BE2C (cell line): ENCODE data around the gene JAGN1.
A peak's percentile ranks its signal among the peaks of the same experiment; 100 is the strongest.
"Not testable (repeated sequence)": the region's sequence is repeated elsewhere in the genome, so short reads cannot be mapped to it uniquely, and the experiment has no call there.

Source experiments
- DNase-seq: peaks from one replicate; pipeline ENCODE4 v3.0.0-alpha.2; 2020
- H3K27me3 ChIP-seq: fragments of 250-450 bp; sonication (Bioruptor Pico); 2 replicates; pipeline ENCODE4 v1.5.1; 2020; ENCODE audit warnings: mild to moderate bottlenecking
- H3K36me3 ChIP-seq: fragments of 250-450 bp; sonication (Bioruptor Pico); 2 replicates; pipeline ENCODE4 v1.5.1; 2020; ENCODE audit warnings: mild to moderate bottlenecking
- H3K4me1 ChIP-seq: fragments of 250-450 bp; sonication (Bioruptor Pico); 2 replicates; pipeline ENCODE4 v1.5.1; 2020
- H3K4me3 ChIP-seq: 2 replicates; pipeline ENCODE4 v1.5.1; 2011; ENCODE audit warnings: low read depth, low read length
- H3K9me3 ChIP-seq: fragments of 250-450 bp; sonication (Bioruptor Pico); 2 replicates; pipeline ENCODE4 v1.5.1; 2020
- TF ChIP-seq, protein P1 (sequence below): IDR thresholded peaks from 2 replicates; pipeline ENCODE4 v1.5.1; 2012; ENCODE audit warnings: mild to moderate bottlenecking, low read depth, low read length

The JAGN1 gene

DNA sequence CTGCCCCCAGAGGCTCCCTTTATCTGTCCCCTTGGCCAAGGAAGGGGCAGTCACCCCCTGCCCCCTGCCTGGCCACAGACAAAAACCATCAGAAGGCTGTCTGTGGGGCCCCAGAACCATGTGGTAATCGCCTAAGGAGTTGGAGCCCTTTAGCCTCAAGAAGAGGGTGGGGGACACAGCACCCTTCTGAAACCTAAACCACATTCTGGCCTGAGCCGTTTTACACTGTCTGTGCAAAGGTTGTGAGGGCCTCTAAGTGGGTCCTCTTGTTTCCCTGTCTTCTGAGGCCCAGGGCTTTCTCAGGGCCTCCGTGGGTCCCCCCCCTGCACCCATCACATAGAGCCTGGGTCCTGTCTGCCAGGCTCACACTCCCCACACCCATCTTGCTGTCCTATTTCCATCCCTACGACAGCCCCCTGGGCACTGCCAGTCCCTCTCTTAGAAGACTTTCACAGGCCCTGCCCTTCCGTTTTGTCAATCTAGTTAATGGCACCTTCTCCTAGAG is 28.7 kb upstream of the JAGN1 start:
- Histone ChIP-seq H3K27me3 (no peaks in the 10 kb centered on the region), H3K4me3 (no peak overlapping the region), H3K4me1 (no peaks in the 10 kb centered on the region), H3K9me3 (no peaks in the 10 kb centered on the region), H3K36me3 (no peaks in the 10 kb centered on the region)
- TF ChIP-seq, protein P1, sequence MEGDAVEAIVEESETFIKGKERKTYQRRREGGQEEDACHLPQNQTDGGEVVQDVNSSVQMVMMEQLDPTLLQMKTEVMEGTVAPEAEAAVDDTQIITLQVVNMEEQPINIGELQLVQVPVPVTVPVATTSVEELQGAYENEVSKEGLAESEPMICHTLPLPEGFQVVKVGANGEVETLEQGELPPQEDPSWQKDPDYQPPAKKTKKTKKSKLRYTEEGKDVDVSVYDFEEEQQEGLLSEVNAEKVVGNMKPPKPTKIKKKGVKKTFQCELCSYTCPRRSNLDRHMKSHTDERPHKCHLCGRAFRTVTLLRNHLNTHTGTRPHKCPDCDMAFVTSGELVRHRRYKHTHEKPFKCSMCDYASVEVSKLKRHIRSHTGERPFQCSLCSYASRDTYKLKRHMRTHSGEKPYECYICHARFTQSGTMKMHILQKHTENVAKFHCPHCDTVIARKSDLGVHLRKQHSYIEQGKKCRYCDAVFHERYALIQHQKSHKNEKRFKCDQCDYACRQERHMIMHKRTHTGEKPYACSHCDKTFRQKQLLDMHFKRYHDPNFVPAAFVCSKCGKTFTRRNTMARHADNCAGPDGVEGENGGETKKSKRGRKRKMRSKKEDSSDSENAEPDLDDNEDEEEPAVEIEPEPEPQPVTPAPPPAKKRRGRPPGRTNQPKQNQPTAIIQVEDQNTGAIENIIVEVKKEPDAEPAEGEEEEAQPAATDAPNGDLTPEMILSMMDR: no peak
- DNase-seq: no peak

DNA sequence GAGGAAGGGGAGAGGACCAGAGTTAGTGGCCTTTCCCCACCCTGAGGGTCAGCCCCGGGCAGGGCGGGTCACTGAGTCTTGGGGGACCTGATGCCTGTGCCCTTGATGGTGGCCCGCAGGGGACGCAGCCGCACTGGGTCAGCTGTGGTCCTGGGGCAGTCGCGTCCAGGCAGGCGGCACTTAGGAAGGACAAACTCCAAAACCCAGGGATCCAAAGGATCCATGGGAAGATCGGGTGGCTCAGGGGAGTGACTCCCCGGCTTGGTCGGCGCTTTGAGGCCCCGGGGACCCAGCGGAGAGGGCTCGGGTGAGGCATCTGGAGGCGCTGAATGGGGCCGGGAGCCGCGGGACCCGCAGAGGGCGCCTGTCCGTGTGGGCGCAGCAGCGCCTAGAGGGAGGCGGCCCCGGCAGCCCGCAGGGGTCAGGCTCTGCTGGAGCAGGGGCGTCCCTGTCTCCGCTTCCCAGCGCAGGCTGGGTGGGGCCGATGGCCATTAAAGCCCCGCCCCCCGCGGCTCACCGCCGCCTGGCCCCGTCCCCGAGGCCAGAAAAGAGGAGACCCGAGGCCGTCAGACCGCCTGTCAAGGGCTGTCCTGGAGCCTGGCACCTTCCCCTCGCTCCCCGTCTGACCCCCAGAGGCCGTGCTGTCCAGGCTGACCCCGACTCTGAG is 27.9 kb upstream of the JAGN1 start:
- Histone ChIP-seq H3K4me1 (no peaks in the 10 kb centered on the region), H3K27me3 (no peaks in the 10 kb centered on the region), H3K36me3 (no peaks in the 10 kb centered on the region), H3K9me3 (no peaks in the 10 kb centered on the region), H3K4me3 (no peak overlapping the region)
- TF ChIP-seq, protein P1: no peak
- DNase-seq: no peak

DNA sequence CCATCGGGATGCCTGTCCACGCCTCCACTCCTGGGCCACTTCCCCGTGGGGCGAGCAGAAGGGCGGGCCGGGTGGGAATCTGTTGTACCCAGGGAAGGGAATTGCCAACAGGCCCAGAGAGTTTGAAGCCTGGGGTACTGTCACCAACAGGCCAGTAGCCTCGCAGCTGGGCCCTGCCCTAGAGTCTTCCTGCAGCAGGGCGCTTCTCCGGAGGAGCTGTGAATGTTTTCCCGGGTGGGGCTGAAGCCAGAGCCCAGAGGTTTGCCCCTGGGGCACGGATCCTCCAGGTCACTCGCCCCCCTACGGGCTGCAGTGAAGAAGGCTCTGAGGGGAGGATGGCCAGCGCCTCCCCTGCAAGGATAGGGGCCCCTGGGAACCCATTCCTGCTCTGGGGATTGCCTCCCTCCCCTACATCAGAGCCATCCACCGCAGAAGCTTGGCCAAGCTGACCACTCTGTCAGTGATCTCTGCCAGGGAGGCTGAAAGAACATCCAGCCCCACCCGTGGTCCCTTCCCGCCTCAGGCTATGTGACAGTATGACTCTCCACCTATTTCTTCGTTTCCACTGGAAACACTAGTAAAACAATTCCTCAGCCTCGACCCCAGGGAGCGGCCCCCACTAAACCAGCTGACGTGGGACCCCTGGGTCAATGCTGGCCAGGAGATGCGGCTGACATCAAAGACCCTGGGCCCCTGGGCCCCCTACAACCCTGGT is 27.2 kb upstream of the JAGN1 start:
- no peaks in the 10 kb centered on the region for H3K9me3 ChIP-seq
- TF ChIP-seq, protein P1: no peak
- H3K4me1 ChIP-seq: no peaks in the 10 kb centered on the region
- no peaks in the 10 kb centered on the region for H3K36me3 ChIP-seq
- no peak for DNase-seq
- H3K4me3 ChIP-seq: no peak overlapping the region
- H3K27me3 ChIP-seq: no peaks in the 10 kb centered on the region

DNA sequence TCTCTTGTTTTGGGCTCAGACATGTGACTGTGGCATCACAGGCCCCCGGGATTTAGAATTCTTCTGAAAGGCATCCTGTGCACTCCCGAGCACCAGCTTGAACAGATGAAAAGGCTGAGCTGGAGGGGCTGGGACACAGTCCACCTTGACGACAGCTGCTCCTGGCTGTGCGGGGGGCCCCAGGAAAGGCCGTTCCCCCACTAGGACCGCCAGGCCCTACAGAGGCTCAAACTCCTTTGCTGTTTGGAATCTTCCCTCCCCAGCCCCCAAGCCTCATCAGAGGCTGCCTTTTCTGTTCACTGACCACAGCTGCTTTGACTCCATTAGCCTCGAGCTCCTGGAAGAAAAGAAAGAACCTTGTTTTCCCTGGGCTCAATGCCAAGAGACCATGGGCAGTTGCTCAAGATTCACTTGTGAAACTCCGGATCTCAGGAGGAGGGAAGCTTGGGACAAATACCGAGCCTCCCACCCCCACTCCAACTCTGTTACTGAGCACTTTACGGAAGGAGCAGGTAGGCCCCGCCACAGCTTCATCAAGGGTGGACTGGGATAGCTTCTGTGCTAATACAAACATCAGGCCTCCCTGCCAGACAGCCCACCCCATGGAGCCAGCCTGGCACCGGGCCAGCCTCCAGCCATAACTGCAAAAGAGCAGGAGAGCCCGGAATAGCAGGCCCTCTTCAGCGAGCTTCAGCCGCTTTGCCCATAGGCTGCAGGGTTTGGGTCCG is 26.0 kb upstream of the JAGN1 start:
- TF ChIP-seq, protein P1: no peak
- Histone ChIP-seq H3K27me3 (no peaks in the 10 kb centered on the region), H3K9me3 (no peaks in the 10 kb centered on the region), H3K36me3 (no peaks in the 10 kb centered on the region), H3K4me1 (no peaks in the 10 kb centered on the region), H3K4me3 (no peak overlapping the region)
- DNase-seq: peak; percentile 74

DNA sequence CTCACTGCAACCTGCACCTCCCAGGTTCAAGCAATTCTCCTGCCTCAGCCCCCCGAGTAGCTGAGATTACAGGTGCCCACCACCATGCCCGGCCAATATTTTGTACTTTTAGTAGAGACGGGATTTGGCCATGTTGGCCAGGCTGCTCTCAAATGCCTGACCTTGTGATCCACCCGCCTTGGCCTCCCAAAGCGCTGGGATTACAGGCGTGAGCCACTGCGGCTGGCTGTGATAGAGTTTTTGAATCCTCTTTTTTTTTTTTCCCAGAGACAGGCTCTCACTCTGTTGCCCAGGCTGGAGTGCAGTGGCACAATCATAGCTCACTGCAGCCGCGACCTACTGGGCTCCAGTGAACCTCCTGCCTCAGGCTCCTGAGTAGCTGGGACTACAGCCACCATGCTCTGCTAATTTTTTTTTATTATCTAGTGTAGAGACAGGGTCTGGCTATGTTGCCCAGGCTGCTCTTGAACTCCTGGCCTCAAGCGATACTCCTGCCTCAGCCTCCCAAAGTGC is 25.2 kb upstream of the JAGN1 start:
- not testable (repeated sequence) for DNase-seq, H3K27me3 ChIP-seq, H3K4me1 ChIP-seq, H3K36me3 ChIP-seq, H3K9me3 ChIP-seq, H3K4me3 ChIP-seq

DNA sequence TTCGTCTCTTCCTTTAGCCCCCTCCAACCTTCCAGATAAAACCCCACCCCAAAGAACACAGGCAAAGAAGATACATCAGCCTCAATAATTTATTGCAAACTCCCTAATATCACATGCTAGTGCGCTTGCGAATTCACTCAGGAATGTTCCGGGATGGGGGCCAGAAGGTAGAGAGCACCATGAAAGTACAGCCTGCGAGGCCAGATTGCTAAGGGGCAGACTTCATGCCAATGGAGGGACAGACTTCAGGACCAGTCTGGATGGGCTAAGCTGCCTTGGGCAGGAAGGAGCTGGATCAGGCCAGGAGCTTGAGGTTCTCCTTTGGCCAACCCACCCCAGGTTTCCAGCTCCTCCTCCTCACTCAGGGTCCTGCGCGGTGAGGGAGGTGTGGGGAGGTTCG is 23.8 kb upstream of the JAGN1 start:
- Histone ChIP-seq H3K9me3 (no peaks in the 10 kb centered on the region), H3K4me1 (no peaks in the 10 kb centered on the region), H3K4me3 (no peak overlapping the region), H3K27me3 (no peaks in the 10 kb centered on the region), H3K36me3 (no peaks in the 10 kb centered on the region)
- no peak for DNase-seq
- TF ChIP-seq, protein P1: no peak
